ENCODE data around the gene HIC1. TPM values are rescaled to one million over a fixed set of nuclear protein-coding genes. Genes with fewer than 3 reads are reported as not detected.

The HIC1 gene
- total and polyA plus RNA-seq, 2 donors (not counting 1 experiment from before 2014, with no cell fraction given), result 11.3 to 29.1 TPM

GRCh38 chr17:2017274-2017941, 37.5 kb upstream of the HIC1 start:
- H3K4me3 ChIP-seq (replicated peaks in 1 of 4; ENCODE audit: control extremely low read depth in 1 of 4, insufficient read depth in 1 of 4, low read depth in 3 of 4, low read length in 4 of 4), result no peak overlapping the region
- no peaks in the 10 kb centered on the region for H3K4me1 ChIP-seq (ENCODE audit: control insufficient read depth, extremely low read depth, insufficient read depth, low read length)
- H3K9me3 ChIP-seq (ENCODE audit: control insufficient read depth, insufficient read depth, low read depth, low read length), result no peaks in the 10 kb centered on the region
- H3K9ac ChIP-seq (ENCODE audit: insufficient read depth, low read length), result no peak overlapping the region
- TF ChIP-seq CTCF (conservative IDR thresholded peaks at IDR 0.05 in 1 of 2, IDR thresholded peaks at IDR 0.05 in 1 of 2; ENCODE audit: low read depth in 1 of 2, low read length in 2 of 2), result no peak
- no peak for TF ChIP-seq EZH2 (IDR thresholded peaks at IDR 0.05; ENCODE audit: low read length, missing control alignments)
- no peak for DNase-seq (ENCODE audit: low read depth in 2 of 2)
- no peaks in the 10 kb centered on the region for H4K20me1 ChIP-seq (ENCODE audit: control insufficient read depth, extremely low read depth, insufficient read depth, low read length)
- H3K36me3 ChIP-seq (ENCODE audit: control insufficient read depth, insufficient read depth, low read length), result no peaks in the 10 kb centered on the region
- H3K79me2 ChIP-seq (ENCODE audit: control insufficient read depth, insufficient read depth, low read length), result no peaks in the 10 kb centered on the region
- H3K27me3 ChIP-seq (ENCODE audit: control insufficient read depth, insufficient read depth, low read length), result peaks cover 30% of the 10 kb centered on the region
- H3K4me2 ChIP-seq (ENCODE audit: extremely low read depth, insufficient read depth, low read length), result no peak overlapping the region
- no peak overlapping the region for H2AFZ ChIP-seq (ENCODE audit: low read length)
- no peak overlapping the region for H3K27ac ChIP-seq (ENCODE audit: insufficient read depth, low read length)

DNA sequence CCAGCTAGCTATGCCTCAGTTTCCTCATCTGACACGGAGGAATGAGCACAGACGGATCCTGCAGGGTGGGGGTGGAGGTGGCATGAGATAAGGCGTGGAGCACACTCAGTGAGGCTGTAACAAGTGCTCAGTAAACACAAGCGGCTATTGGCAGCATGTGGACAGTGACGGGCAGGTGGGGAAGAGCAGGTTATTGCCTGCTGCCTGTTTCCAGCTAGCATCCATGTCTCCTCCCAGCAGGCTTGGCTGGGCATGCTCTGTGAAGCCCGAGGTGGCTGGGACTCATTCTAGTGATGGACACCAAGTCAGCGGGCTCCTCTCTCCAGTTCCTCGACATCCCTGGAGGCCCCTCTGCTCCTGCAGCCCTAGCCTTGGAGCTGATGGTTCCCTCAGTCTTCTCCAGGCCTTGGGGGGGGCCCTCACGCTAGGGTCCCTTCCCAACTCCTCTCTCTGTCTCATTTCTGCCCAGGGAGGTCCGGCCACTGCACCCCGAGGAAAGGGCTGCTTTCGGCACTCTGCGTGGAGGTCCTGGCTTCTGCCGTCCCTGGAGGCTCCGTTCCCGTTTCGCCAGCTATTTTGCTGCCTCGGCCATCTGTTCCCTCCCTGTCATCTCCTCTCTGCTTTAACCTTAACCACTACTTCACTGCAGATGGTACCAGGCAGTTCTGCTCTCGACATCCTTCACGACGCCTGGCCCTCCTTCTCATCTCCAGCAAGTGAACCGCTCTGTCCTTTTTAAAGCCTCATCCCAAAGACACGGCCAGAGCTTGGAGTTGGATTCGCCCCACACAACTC, 36.0 kb upstream of the HIC1 start:
- Histone ChIP-seq H3K4me1 (ENCODE audit: control insufficient read depth, extremely low read depth, insufficient read depth, low read length) (no peaks in the 10 kb centered on the region), H3K27ac (ENCODE audit: insufficient read depth, low read length) (no peak overlapping the region), H3K9me3 (ENCODE audit: control insufficient read depth, insufficient read depth, low read depth, low read length) (no peaks in the 10 kb centered on the region), H3K36me3 (ENCODE audit: control insufficient read depth, insufficient read depth, low read length) (no peaks in the 10 kb centered on the region), H3K4me2 (ENCODE audit: extremely low read depth, insufficient read depth, low read length) (no peak overlapping the region), H3K27me3 (ENCODE audit: control insufficient read depth, insufficient read depth, low read length) (peaks cover 40% of the 10 kb centered on the region), H3K4me3 (replicated peaks in 1 of 4; ENCODE audit: control extremely low read depth in 1 of 4, insufficient read depth in 1 of 4, low read depth in 3 of 4, low read length in 4 of 4) (no peak overlapping the region), H4K20me1 (ENCODE audit: control insufficient read depth, extremely low read depth, insufficient read depth, low read length) (no peaks in the 10 kb centered on the region), H3K79me2 (ENCODE audit: control insufficient read depth, insufficient read depth, low read length) (no peaks in the 10 kb centered on the region), H3K9ac (ENCODE audit: insufficient read depth, low read length) (no peak overlapping the region), H2AFZ (ENCODE audit: low read length) (no peak overlapping the region)
- DNase-seq (ENCODE audit: low read depth in 2 of 2), result no peak
- TF ChIP-seq CTCF (conservative IDR thresholded peaks at IDR 0.05 in 1 of 2, IDR thresholded peaks at IDR 0.05 in 1 of 2; ENCODE audit: low read depth in 1 of 2, low read length in 2 of 2) (no peak), EZH2 (IDR thresholded peaks at IDR 0.05; ENCODE audit: low read length, missing control alignments) (no peak)

DNA sequence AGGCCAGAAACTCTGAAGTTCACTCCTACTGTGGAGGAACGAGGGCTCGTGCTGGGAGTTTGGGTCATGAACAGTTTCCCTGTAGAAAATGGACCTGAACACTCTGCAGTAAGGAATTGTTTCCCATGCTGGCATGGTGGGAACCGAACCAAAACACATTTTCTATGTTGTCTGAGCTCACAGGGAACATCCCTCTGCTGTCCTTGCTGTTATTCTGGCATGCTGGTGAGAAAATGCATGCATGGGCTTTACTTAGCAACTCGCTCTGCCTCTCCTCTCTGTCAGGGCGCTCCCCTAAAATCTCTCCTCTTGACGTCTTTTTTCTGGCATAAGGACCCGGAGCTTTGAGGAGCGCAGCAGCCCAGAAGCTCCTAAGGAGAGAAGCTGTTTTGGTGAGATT, 35.2 kb upstream of the HIC1 start:
- TF ChIP-seq EZH2 (IDR thresholded peaks at IDR 0.05; ENCODE audit: low read length, missing control alignments), result no peak
- H3K4me2 ChIP-seq (ENCODE audit: extremely low read depth, insufficient read depth, low read length), result no peak overlapping the region
- H3K9ac ChIP-seq (ENCODE audit: insufficient read depth, low read length), result no peak overlapping the region
- H3K27ac ChIP-seq (ENCODE audit: insufficient read depth, low read length), result no peak overlapping the region
- no peak overlapping the region for H3K4me3 ChIP-seq (replicated peaks in 1 of 4; ENCODE audit: control extremely low read depth in 1 of 4, insufficient read depth in 1 of 4, low read depth in 3 of 4, low read length in 4 of 4)
- no peaks in the 10 kb centered on the region for H4K20me1 ChIP-seq (ENCODE audit: control insufficient read depth, extremely low read depth, insufficient read depth, low read length)
- no peaks in the 10 kb centered on the region for H3K4me1 ChIP-seq (ENCODE audit: control insufficient read depth, extremely low read depth, insufficient read depth, low read length)
- H3K36me3 ChIP-seq (ENCODE audit: control insufficient read depth, insufficient read depth, low read length), result no peaks in the 10 kb centered on the region
- H2AFZ ChIP-seq (ENCODE audit: low read length), result no peak overlapping the region
- H3K9me3 ChIP-seq (ENCODE audit: control insufficient read depth, insufficient read depth, low read depth, low read length), result no peaks in the 10 kb centered on the region
- H3K27me3 ChIP-seq (ENCODE audit: control insufficient read depth, insufficient read depth, low read length), result peaks cover 43% of the 10 kb centered on the region
- no peak for DNase-seq (ENCODE audit: low read depth in 2 of 2)
- H3K79me2 ChIP-seq (ENCODE audit: control insufficient read depth, insufficient read depth, low read length), result no peaks in the 10 kb centered on the region
